Neuronal stem cell (in vitro differentiated cells): Measurements from ENCODE around the gene SSC5D.
"Not testable (repeated sequence)": the region's sequence is repeated elsewhere in the genome, so short reads cannot be mapped to it uniquely, and the experiment has no call there.

Source experiments
- DNase-seq: peaks from one replicate; pipeline ENCODE4 v3.0.0-alpha.2; 2013; ENCODE audit warnings: low spot score
- H2AFZ ChIP-seq: one replicate; pipeline ENCODE4 v1.6.1; 2013; ENCODE audit warnings: mild to moderate bottlenecking, low read length, inconsistent platforms
- H2AK5ac ChIP-seq: 2 replicates; pipeline ENCODE4 v1.6.1; 2013; ENCODE audit warnings: low read depth, mild to moderate bottlenecking, inconsistent platforms, low read length, moderate library complexity, mixed read lengths
- H2BK120ac ChIP-seq: 2 replicates; pipeline ENCODE4 v1.6.1; 2013; ENCODE audit warnings: low read depth, mild to moderate bottlenecking, inconsistent platforms, low read length, moderate library complexity, mixed read lengths
- H2BK12ac ChIP-seq: one replicate; pipeline ENCODE4 v1.6.1; 2013; ENCODE audit warnings: low read length, inconsistent platforms
- H2BK15ac ChIP-seq: 2 replicates; pipeline ENCODE4 v1.6.1; 2013; ENCODE audit warnings: mild to moderate bottlenecking, low read length, inconsistent platforms, mixed read lengths
- H2BK5ac ChIP-seq: one replicate; pipeline ENCODE4 v1.6.1; 2013; ENCODE audit warnings: inconsistent platforms, mild to moderate bottlenecking, low read length, moderate library complexity
- H3K14ac ChIP-seq: one replicate; pipeline ENCODE4 v1.6.1; 2013; ENCODE audit warnings: low read length, inconsistent platforms
- H3K18ac ChIP-seq: 2 replicates; pipeline ENCODE4 v1.6.1; 2013; ENCODE audit warnings: low read length, inconsistent platforms
- H3K23ac ChIP-seq: 2 replicates; pipeline ENCODE4 v1.6.1; 2013; ENCODE audit warnings: low read depth, mild to moderate bottlenecking, mixed read lengths, low read length, inconsistent platforms; ENCODE audit not compliant: poor library complexity
- H3K27ac ChIP-seq: replicated peaks from 3 replicates; pipeline ENCODE4 v1.5.1; 2013; ENCODE audit warnings: low read length, inconsistent platforms
- H3K27me3 ChIP-seq, 3 experiments: 2 replicates each; pipeline ENCODE4 v1.6.1; 2013; ENCODE audit warnings: low read length in 3 of 3, mild to moderate bottlenecking in 2 of 3, inconsistent platforms in 1 of 3, low read depth in 1 of 3, mixed read lengths in 1 of 3, moderate library complexity in 1 of 3; ENCODE audit not compliant: control insufficient read depth in 3 of 3, insufficient read depth in 3 of 3
- H3K36me3 ChIP-seq, 2 donors: replicated peaks in 1 of 2; 2 replicates each; pipeline ENCODE4 v1.6.1; 2013; ENCODE audit warnings: low read length in 2 of 2; ENCODE audit not compliant: control insufficient read depth in 2 of 2, insufficient read depth in 2 of 2
- H3K4ac ChIP-seq: 2 replicates; pipeline ENCODE4 v1.6.1; 2013; ENCODE audit warnings: inconsistent platforms, mild to moderate bottlenecking, low read length, moderate library complexity
- H3K4me1 ChIP-seq, 2 donors: 1 replicate in 1 of 2; 2 replicates in 1 of 2; pipeline ENCODE4 v1.6.1; 2013; ENCODE audit warnings: low read length in 2 of 2, low read depth in 1 of 2; ENCODE audit not compliant: control insufficient read depth in 2 of 2, insufficient read depth in 1 of 2
- H3K4me2 ChIP-seq: one replicate; pipeline ENCODE4 v1.6.1; 2013; ENCODE audit warnings: mild to moderate bottlenecking, low read length, inconsistent platforms; ENCODE audit not compliant: insufficient read depth, poor library complexity, severe bottlenecking
- H3K4me3 ChIP-seq, 2 donors: 2 replicates each; pipeline ENCODE4 v1.5.1; 2013; ENCODE audit warnings: low read length in 2 of 2, mild to moderate bottlenecking in 2 of 2, inconsistent platforms in 1 of 2, moderate library complexity in 1 of 2
- H3K79me1 ChIP-seq: one replicate; pipeline ENCODE4 v1.6.1; 2013; ENCODE audit warnings: low read depth, mild to moderate bottlenecking, inconsistent platforms, low read length, moderate library complexity
- H3K9ac ChIP-seq: one replicate; pipeline ENCODE4 v1.6.1; 2013; ENCODE audit warnings: mild to moderate bottlenecking, low read depth, low read length, inconsistent platforms; ENCODE audit not compliant: poor library complexity
- H3K9me3 ChIP-seq, 2 donors: replicated peaks in 1 of 2; 2 replicates each; pipeline versions ENCODE3 to v1.6.1; 2013; ENCODE audit warnings: low read length in 2 of 2, mild to moderate bottlenecking in 2 of 2, inconsistent platforms in 1 of 2, low read depth in 1 of 2, mixed read lengths in 1 of 2, moderate library complexity in 1 of 2; ENCODE audit not compliant: control insufficient read depth in 2 of 2, insufficient read depth in 1 of 2
- H4K8ac ChIP-seq: one replicate; pipeline ENCODE4 v1.6.1; 2013; ENCODE audit warnings: low read depth, mild to moderate bottlenecking, inconsistent platforms, low read length, moderate library complexity
- H4K91ac ChIP-seq: one replicate; pipeline ENCODE4 v1.6.1; 2013; ENCODE audit warnings: low read length, low read depth, mild to moderate bottlenecking, inconsistent platforms; ENCODE audit not compliant: poor library complexity
- WGBS, 2 donors: extraction: QIAGEN DNeasy Blood & Tissue Kit; methylation state at CpG; one replicate each; pipeline ENCODE4 v1.1.7; 2013; ENCODE audit warnings: missing lambda C conversion rate in 2 of 2, mixed read lengths in 1 of 2; ENCODE audit not compliant: insufficient read length in 2 of 2, insufficient replicate concordance in 1 of 2; ENCODE audit errors: extremely low coverage in 2 of 2; 5-methylcytosine and 5-hydroxymethylcytosine counted together

The SSC5D gene

DNA sequence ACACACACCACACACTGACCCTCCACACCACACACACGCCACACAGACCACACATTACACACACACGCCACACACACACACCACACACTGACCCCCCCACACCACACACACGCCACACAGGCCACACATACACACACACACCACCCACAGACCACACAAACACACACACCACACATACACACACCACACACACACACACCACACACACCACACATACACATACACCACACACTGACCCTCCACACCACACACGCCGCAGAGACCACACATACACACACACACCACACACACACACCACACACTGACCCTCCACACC lies 40.1 kb upstream of the SSC5D start:
- H4K91ac ChIP-seq, H2BK120ac ChIP-seq, H3K27ac ChIP-seq, H2BK5ac ChIP-seq, H2AFZ ChIP-seq, H3K36me3 ChIP-seq, H3K9me3 ChIP-seq, H4K8ac ChIP-seq, H2BK15ac ChIP-seq, H3K18ac ChIP-seq, H3K4me2 ChIP-seq, DNase-seq, H3K4ac ChIP-seq, H2AK5ac ChIP-seq, H3K79me1 ChIP-seq: not testable (repeated sequence)
- H3K14ac ChIP-seq: peak overlapping the region; percentile 71
- H3K9ac ChIP-seq: peak overlapping the region; percentile 78
- H3K23ac ChIP-seq: peak overlapping the region; percentile 80
- peaks cover 13 to 21% of the 10 kb centered on the region in 2 donors for H3K4me1 ChIP-seq
- H3K4me3 ChIP-seq: peak overlapping the region in 1 of 2 donors; percentile 66
- H2BK12ac ChIP-seq: peak overlapping the region; percentile 30
- no CpG with 5 or more reads among the region's 5 CpGs for WGBS, 2 donors
- H3K27me3 ChIP-seq: peaks cover 20 to 83% (median 40%) of the 10 kb centered on the region in 3 experiments

DNA sequence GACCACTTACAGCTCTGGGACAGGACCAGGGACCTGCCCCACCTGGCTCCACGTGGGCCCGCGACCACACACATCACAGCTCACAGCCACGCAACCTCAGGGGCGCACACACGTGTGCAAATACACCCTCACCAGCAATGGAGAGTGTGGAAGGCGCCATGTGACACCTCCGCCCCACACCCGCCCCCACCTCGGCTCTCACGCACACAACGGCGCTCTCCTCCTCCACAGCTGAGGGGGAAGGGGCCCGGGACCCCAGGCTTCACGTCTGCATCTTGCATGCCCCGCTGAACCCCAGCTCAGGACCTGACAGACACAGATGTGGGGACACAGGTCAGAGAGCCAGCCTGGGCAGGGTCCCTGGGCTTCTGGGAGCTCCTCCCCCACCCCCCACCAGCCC lies 38.8 kb upstream of the SSC5D start:
- peak overlapping the region in 1 of 2 donors; percentile 66 for H3K4me3 ChIP-seq
- peak overlapping the region; percentile 66 for H3K9ac ChIP-seq
- no peak overlapping the region for H3K4me2 ChIP-seq
- H3K4me1 ChIP-seq: peaks cover 8 to 18% of the 10 kb centered on the region in 2 donors
- peak overlapping the region; percentile 88 for H3K18ac ChIP-seq
- H2BK12ac ChIP-seq: peak overlapping the region; percentile 96
- DNase-seq: no peak
- H3K27me3 ChIP-seq: peaks cover 13 to 70% (median 28%) of the 10 kb centered on the region in 3 experiments
- no peak overlapping the region for H4K91ac ChIP-seq
- H3K27ac ChIP-seq: no peak overlapping the region
- peak overlapping the region; percentile 68 for H2BK5ac ChIP-seq
- no peaks in the 10 kb centered on the region for H3K36me3 ChIP-seq
- WGBS, 2 donors: no CpG with 5 or more reads among the region's 16 CpGs
- H3K9me3 ChIP-seq: peaks cover 0 to 2% of the 10 kb centered on the region in 2 donors
- no peak overlapping the region for H2BK120ac ChIP-seq
- H2BK15ac ChIP-seq: peak overlapping the region; percentile 92
- H2AK5ac ChIP-seq: peak overlapping the region; percentile 97
- peaks cover 2% of the 10 kb centered on the region for H3K79me1 ChIP-seq
- H3K14ac ChIP-seq: peak overlapping the region; percentile 85
- H3K4ac ChIP-seq: no peak overlapping the region
- H2AFZ ChIP-seq: peak overlapping the region; percentile 48
- no peak overlapping the region for H4K8ac ChIP-seq
- peak overlapping the region; percentile 46 for H3K23ac ChIP-seq

DNA sequence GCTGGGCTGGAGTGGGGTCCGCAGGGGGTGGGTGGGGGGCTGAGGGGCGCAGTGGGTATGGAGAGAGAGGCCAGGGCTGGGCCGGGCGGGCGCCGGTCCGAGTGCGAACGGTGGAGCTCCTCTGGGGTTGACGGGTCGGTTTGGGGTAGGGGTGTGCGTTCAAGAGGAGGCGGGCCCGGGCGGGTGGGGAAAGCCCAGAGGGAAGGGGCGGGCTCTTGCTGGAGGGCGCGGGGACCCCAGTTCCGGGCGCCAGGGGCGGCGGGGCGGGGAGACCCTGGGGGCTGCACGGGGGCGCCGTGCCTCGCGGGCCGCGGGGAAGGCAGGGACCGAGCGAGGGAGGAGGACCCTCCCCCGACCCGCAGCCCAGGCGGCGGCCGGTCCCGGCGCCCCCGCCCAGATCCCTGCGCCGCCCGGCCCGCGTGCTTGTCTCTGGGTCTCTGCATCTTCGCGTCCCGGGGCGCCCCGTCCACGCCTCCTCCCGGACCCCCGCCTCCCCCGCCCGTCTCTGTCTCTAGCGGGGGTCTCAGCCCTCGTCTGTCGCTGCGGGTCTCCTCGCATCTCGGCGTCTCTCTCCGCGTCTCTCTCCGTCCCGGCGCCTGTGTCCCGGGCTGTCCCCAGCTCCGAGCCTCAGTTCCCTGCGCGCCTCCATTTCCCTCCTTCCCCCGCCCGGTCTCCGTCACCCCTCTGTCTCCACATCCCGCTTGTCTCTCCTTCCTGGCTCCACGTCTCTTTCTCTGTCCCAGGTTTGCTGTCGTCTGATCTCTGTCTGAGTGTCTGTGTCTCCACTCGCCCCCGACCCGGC lies 36.9 kb upstream of the SSC5D start:
- Histone ChIP-seq H2AFZ (peak overlapping the region; percentile 92), H3K36me3 (peaks cover 0 to 10% of the 10 kb centered on the region in 2 donors), H3K27me3 (peaks cover 9 to 54% (median 15%) of the 10 kb centered on the region in 3 experiments), H3K27ac (no peak overlapping the region), H3K23ac (peak overlapping the region; percentile 43), H2BK12ac (no peak overlapping the region), H2BK120ac (no peak overlapping the region), H2AK5ac (peak overlapping the region; percentile 37), H3K4me2 (peak overlapping the region; percentile 96), H2BK15ac (peak overlapping the region; percentile 89), H3K14ac (no peak overlapping the region), H3K9me3 (peaks cover 0 to 2% of the 10 kb centered on the region in 2 donors), H3K79me1 (peaks cover 2% of the 10 kb centered on the region), H3K4me3 (peak overlapping the region; percentile 56 to 66), H3K9ac (peak overlapping the region; percentile 44), H3K18ac (peak overlapping the region; percentile 94), H4K8ac (no peak overlapping the region), H3K4ac (no peak overlapping the region), H3K4me1 (peaks cover 8 to 18% of the 10 kb centered on the region in 2 donors), H2BK5ac (peak overlapping the region; percentile 53), H4K91ac (no peak overlapping the region)
- DNase-seq: no peak
- no CpG with 5 or more reads among the region's 80 CpGs for WGBS, 2 donors

DNA sequence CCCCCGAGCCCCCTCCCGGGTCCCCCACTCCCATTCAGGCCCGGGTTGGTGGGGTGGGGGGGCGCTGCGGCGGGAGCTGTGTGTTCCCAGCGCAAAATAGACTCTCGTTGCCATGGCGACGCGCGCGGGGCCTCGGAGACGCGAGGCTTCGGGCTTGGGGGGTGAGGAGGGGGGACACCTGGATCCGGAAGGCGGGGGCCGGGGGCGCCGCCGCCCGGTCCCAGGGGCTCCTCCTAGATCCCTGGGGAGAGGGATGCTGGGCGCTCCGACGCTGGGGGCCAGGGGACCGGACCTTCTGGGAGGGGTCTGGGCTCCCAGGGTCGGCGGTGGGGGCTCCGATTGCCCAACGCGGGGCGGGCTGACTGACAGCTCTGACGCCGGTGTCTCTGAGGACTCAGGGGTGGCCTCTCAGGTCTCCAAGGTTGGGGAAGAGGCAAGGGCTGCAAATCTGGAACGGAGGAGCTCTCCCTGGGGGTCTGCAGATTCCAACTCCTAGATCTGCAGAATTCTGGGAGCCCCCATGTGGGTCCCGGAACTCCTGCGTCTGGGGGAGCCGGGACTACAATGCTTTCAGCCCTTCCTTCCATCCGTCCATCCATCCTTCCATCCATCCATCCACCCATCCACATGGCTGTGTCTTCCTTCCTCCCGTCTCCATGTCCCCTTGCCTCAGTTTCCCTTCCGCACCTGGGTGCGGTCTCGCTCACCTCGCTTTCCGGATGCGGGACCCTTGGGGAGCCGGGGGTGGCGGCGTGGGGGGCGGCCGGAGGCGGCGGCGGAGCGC lies 36.1 kb upstream of the SSC5D start:
- Histone ChIP-seq H3K9ac (peak overlapping the region; percentile 92), H3K23ac (peak overlapping the region; percentile 43), H4K8ac (no peak overlapping the region), H3K27me3 (peaks cover 9 to 49% (median 9%) of the 10 kb centered on the region in 3 experiments), H3K18ac (peak overlapping the region; percentile 85), H4K91ac (no peak overlapping the region), H2BK5ac (peak overlapping the region; percentile 53), H3K4me3 (peak overlapping the region; percentile 56 to 71), H3K4ac (no peak overlapping the region), H3K27ac (no peak overlapping the region), H2BK12ac (no peak overlapping the region), H3K9me3 (peaks cover 0 to 2% of the 10 kb centered on the region in 2 donors), H2AK5ac (peak overlapping the region; percentile 63), H2BK120ac (no peak overlapping the region), H3K14ac (peak overlapping the region; percentile 8), H3K4me1 (peaks cover 8 to 18% of the 10 kb centered on the region in 2 donors), H2AFZ (peak overlapping the region; percentile 92), H2BK15ac (peak overlapping the region; percentile 67), H3K79me1 (peaks cover 2% of the 10 kb centered on the region), H3K4me2 (peak overlapping the region; percentile 96), H3K36me3 (peaks cover 0 to 12% of the 10 kb centered on the region in 2 donors)
- WGBS, 2 donors: no CpG with 5 or more reads among the region's 57 CpGs
- DNase-seq: no peak
